K562 (cell line): ENCODE measurements around the gene NET1. TPM values are rescaled to one million over a fixed set of nuclear protein-coding genes. Genes with fewer than 3 reads are reported as not detected.

Experiments used
- CHD4 ChIP-seq: fragments of 200-600 bp; sonication (generic); IDR thresholded peaks from 3 replicates; pipeline ENCODE4 v1.6.1; 2012; ENCODE audit warnings: low read depth, mild to moderate bottlenecking, mixed read lengths, low read length, inconsistent platforms; ENCODE audit not compliant: insufficient read depth, insufficient replicate concordance, poor library complexity, severe bottlenecking
- DIDO1 ChIP-seq: fragments of 450-650 bp; IDR thresholded peaks from 2 replicates; pipeline ENCODE4 v1.6.1; 2016; ENCODE audit warnings: low read depth, missing biosample characterization, missing genetic modification characterization
- DNMT1 ChIP-seq: fragments of 450-650 bp; IDR thresholded peaks from 2 replicates; pipeline ENCODE4 v1.6.1; 2016; ENCODE audit warnings: antibody characterized with exemption, mild to moderate bottlenecking
- FOXA1 ChIP-seq: fragments of 450-650 bp; IDR thresholded peaks from 2 replicates; pipeline ENCODE4 v1.6.1; 2016; ENCODE audit warnings: mild to moderate bottlenecking, borderline replicate concordance
- MLX ChIP-seq, 2 experiments: fragments of 450-650 bp in 1 of 2; sonication (generic) in 1 of 2; formaldehyde crosslinking; conservative IDR thresholded peaks; 2 replicates each; pipeline versions ENCODE4 v1.4.0 to v1.8.1; 2020 to 2022; ENCODE audit warnings: mild to moderate bottlenecking in 1 of 2, missing genetic modification reagents in 1 of 2
- NFRKB ChIP-seq: fragments of 450-650 bp; IDR thresholded peaks from 2 replicates; pipeline ENCODE4 v1.6.1; 2016; ENCODE audit warnings: low read depth
- RBBP5 ChIP-seq: fragments of 200-600 bp; sonication (generic); IDR thresholded peaks from 2 replicates; pipeline ENCODE4 v1.6.1; 2012; ENCODE audit warnings: borderline replicate concordance, mild to moderate bottlenecking, low read length, control low read depth, inconsistent platforms; ENCODE audit not compliant: insufficient read depth, poor library complexity, severe bottlenecking
- SAFB ChIP-seq: fragments of 200-400 bp; formaldehyde crosslinking; IDR thresholded peaks from 2 replicates; pipeline ENCODE4 v1.6.1; 2017; ENCODE audit warnings: low read depth, low read length, borderline replicate concordance
- SIX5 ChIP-seq, 2 experiments: IDR thresholded peaks; 2 replicates each; pipeline ENCODE4 v1.6.1; 2011; ENCODE audit warnings: low read length in 2 of 2, borderline replicate concordance in 1 of 2, low read depth in 1 of 2, mild to moderate bottlenecking in 1 of 2, moderate library complexity in 1 of 2; ENCODE audit not compliant: insufficient read depth in 1 of 2
- SMAD1 ChIP-seq: fragments of 150-350 bp; IDR thresholded peaks from 2 replicates; pipeline ENCODE4 v1.6.1; 2014; ENCODE audit warnings: low read length, low read depth; ENCODE audit not compliant: partially characterized antibody
- SMARCA5 ChIP-seq: fragments of 450-650 bp; IDR thresholded peaks from 2 replicates; pipeline ENCODE4 v1.6.1; 2016
- SNIP1 ChIP-seq: fragments of 450-650 bp; IDR thresholded peaks from 2 replicates; pipeline ENCODE4 v1.7.1; 2017; ENCODE audit warnings: low read depth, mild to moderate bottlenecking
- SP1 ChIP-seq: sonication (generic); formaldehyde crosslinking; IDR thresholded peaks from 2 replicates; pipeline ENCODE4 v1.8.1; 2022; ENCODE audit warnings: mild to moderate bottlenecking, missing genetic modification reagents
- SRSF3 ChIP-seq: fragments of 200-400 bp; formaldehyde crosslinking; IDR thresholded peaks from 2 replicates; pipeline ENCODE4 v1.6.1; 2016; ENCODE audit warnings: mild to moderate bottlenecking, low read length, moderate library complexity; ENCODE audit not compliant: insufficient read depth
- STAT5B ChIP-seq: fragments of 250-450 bp; sonication (Bioruptor Pico); IDR thresholded peaks from 2 replicates; pipeline ENCODE4 v1.8.0; 2021; ENCODE audit warnings: mild to moderate bottlenecking, inconsistent platforms
- ZNF280B ChIP-seq: fragments of 250-450 bp; sonication (Bioruptor Pico); IDR thresholded peaks from 2 replicates; pipeline ENCODE4 v1.5.1; 2021; ENCODE audit warnings: mild to moderate bottlenecking
- ZNF408 ChIP-seq: fragments of 250-450 bp; sonication (Bioruptor Pico); IDR thresholded peaks from 2 replicates; pipeline ENCODE4 v1.4.0; 2020; ENCODE audit warnings: low read depth, mild to moderate bottlenecking, moderate library complexity
- ZNF583 ChIP-seq: fragments of 250-450 bp; sonication (Bioruptor Pico); IDR thresholded peaks from 2 replicates; pipeline ENCODE4 v1.4.0; 2020
- polyA plus RNA-seq, 8 experiments: library from polyadenylated mRNA; depleted of rRNA in 4 of 8; stranded (reverse) in 5 of 8; unstranded in 3 of 8; fragments of >200 nt; fragmentation: Nextera tagmentation in 2 of 8; fragmentation: Illumina TruSeq in 1 of 8; extraction: Ambion mirVana in 2 of 8; extraction: Trizol in 1 of 8; gene quantifications; 2 replicates each; pipeline versions ENCODE4 v1.2.1 to v1.2.3, GENCODE V29; 2011 to 2014; ENCODE audit warnings: inconsistent platforms in 1 of 8, missing spikeins in 1 of 8
- total RNA-seq, 7 experiments: library from RNA; depleted of rRNA in 6 of 7; stranded (reverse); fragments of >200 nt in 6 of 7; fragmentation: Illumina TruSeq in 2 of 7; extraction: Trizol in 2 of 7; gene quantifications; 2 replicates each; pipeline versions ENCODE4 v1.2.1 to v1.2.3, GENCODE V29; 2011 to 2021; ENCODE audit warnings: low replicate concordance in 1 of 7
- TF ChIP-seq, protein P1 (sequence below): fragments of 450-650 bp; formaldehyde crosslinking; IDR thresholded peaks from 2 replicates; pipeline ENCODE4 v1.4.0; 2020; ENCODE audit warnings: mild to moderate bottlenecking
- TF ChIP-seq, protein P2 (sequence below), 2 experiments: fragments of 200-800 bp in 1 of 2; sonication (Bioruptor generic) in 1 of 2; sonication (generic) in 1 of 2; formaldehyde crosslinking in 1 of 2; IDR thresholded peaks in 1 of 2; conservative IDR thresholded peaks in 1 of 2; 2 replicates each; pipeline versions ENCODE4 v1.5.0 to v1.6.1; 2016 to 2020; ENCODE audit warnings: missing compliant biosample characterization in 1 of 2, missing genetic modification characterization in 1 of 2, missing genetic modification reagents in 1 of 2
- TF ChIP-seq, protein P3 (sequence below): sonication (generic); formaldehyde crosslinking; IDR thresholded peaks from 2 replicates; pipeline ENCODE4 v1.8.1; 2023; ENCODE audit warnings: mild to moderate bottlenecking, missing genetic modification reagents, moderate library complexity

NET1 gene
- total and polyA plus RNA-seq, 9 of the 15 experiments (the other 6 are each of a cell fraction or from before 2014, with no cell fraction given) = 47.4 to 258 (median 106) TPM

- no peak for TF ChIP-seq SRSF3
- TF ChIP-seq SNIP1 = no peak
- no peak for TF ChIP-seq ZNF408 (CRISPR knock-in tag)
- TF ChIP-seq, protein P1, sequence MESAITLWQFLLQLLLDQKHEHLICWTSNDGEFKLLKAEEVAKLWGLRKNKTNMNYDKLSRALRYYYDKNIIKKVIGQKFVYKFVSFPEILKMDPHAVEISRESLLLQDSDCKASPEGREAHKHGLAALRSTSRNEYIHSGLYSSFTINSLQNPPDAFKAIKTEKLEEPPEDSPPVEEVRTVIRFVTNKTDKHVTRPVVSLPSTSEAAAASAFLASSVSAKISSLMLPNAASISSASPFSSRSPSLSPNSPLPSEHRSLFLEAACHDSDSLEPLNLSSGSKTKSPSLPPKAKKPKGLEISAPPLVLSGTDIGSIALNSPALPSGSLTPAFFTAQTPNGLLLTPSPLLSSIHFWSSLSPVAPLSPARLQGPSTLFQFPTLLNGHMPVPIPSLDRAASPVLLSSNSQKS (CRISPR knock-in tag) = no peak
- TF ChIP-seq ZNF280B (CRISPR knock-in tag) = no peak
- TF ChIP-seq, protein P2, sequence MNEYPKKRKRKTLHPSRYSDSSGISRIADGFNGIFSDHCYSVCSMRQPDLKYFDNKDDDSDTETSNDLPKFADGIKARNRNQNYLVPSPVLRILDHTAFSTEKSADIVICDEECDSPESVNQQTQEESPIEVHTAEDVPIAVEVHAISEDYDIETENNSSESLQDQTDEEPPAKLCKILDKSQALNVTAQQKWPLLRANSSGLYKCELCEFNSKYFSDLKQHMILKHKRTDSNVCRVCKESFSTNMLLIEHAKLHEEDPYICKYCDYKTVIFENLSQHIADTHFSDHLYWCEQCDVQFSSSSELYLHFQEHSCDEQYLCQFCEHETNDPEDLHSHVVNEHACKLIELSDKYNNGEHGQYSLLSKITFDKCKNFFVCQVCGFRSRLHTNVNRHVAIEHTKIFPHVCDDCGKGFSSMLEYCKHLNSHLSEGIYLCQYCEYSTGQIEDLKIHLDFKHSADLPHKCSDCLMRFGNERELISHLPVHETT (CRISPR knock-in tag; conservative IDR thresholded peaks at IDR 0.05 in 1 of 2, IDR thresholded peaks at IDR 0.05 in 1 of 2) = no peak
- TF ChIP-seq SP1 (CRISPR knock-in tag) = no peak
- TF ChIP-seq SAFB = no peak
- no peak for TF ChIP-seq ZNF583 (CRISPR knock-in tag)
- no peak for TF ChIP-seq FOXA1
- TF ChIP-seq SMARCA5 = no peak
- TF ChIP-seq NFRKB = no peak; the same call in 1 of the 2 replicates
- no peak for TF ChIP-seq MLX (CRISPR knock-in tag; conservative IDR thresholded peaks at IDR 0.05)
- no peak for TF ChIP-seq STAT5B (CRISPR knock-in tag)
- no peak for TF ChIP-seq DIDO1 (tag)
- TF ChIP-seq SIX5 (IDR thresholded peaks at IDR 0.05; ENCODE audit: borderline replicate concordance in 1 of 2, insufficient read depth in 1 of 2, low read depth in 1 of 2, low read length in 2 of 2) = no peak
- TF ChIP-seq SMAD1 = no peak
- no peak for TF ChIP-seq RBBP5
- TF ChIP-seq, protein P3, sequence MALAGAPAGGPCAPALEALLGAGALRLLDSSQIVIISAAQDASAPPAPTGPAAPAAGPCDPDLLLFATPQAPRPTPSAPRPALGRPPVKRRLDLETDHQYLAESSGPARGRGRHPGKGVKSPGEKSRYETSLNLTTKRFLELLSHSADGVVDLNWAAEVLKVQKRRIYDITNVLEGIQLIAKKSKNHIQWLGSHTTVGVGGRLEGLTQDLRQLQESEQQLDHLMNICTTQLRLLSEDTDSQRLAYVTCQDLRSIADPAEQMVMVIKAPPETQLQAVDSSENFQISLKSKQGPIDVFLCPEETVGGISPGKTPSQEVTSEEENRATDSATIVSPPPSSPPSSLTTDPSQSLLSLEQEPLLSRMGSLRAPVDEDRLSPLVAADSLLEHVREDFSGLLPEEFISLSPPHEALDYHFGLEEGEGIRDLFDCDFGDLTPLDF (CRISPR knock-in tag) = no peak
- TF ChIP-seq CHD4 = no peak
- TF ChIP-seq DNMT1 = no peak
Measured at GRCh38 chr10:5477948-5478693, 65.8 kb downstream of the NET1 start (continued).
